Measurements from ENCODE around the gene GYPE.
"Not testable (repeated sequence)": the region's sequence is repeated elsewhere in the genome, so short reads cannot be mapped to it uniquely, and the experiment has no call there.

GYPE gene

DNA sequence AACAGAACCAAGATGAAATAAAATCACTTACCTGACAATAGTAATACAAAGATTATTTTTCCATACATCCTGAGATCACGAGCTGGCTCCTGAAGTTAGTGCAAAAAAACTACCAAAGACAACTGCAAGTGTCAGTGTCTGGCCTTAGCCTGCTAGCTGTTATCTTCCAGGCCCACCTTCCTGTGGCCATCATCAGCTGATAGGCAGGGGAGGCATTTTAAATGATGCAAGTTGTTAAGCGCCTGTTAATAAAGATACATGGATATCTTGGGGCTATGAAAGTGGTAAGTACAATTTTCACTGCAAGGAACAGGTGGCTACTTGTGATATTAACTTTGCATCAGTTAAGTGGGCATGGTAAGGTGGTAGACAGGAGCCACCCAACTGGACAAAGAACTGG, at the start of gene GYPE:
GYPE (minus strand) TSS at position 120 of the 400 bp plus-strand sequence; CDS start at position 68, 52 bp downstream.
- FAIRE-seq; DNase-seq (ENCODE audit: insufficient read length, low spot score): not testable (repeated sequence)

DNA sequence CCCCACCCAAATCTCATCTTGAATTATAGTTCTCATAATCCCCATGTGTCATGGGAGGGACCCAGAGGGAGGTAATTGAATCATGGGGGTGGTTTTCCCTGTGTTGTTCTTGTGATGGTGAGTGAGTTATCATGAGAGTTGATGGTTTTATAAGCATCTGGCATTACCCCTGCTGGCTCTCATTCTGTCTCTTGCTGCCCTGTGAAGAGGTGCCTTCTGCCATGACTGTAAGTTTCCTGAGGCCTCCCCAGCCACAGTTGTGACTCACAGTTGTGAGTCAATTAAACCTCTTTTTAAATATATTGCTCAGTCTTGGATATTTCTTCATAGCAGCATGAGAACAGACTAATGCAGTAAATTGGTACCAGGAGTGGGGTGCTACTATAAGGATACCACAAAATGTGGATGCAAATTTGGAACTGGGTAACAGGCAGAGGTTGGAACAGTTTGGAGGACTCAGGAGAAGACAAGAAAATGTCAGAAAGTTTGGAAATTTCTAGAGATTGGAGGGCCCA, 46.2 kb upstream of the GYPE start:
- FAIRE-seq; DNase-seq (ENCODE audit: insufficient read length, low spot score): not testable (repeated sequence)

DNA sequence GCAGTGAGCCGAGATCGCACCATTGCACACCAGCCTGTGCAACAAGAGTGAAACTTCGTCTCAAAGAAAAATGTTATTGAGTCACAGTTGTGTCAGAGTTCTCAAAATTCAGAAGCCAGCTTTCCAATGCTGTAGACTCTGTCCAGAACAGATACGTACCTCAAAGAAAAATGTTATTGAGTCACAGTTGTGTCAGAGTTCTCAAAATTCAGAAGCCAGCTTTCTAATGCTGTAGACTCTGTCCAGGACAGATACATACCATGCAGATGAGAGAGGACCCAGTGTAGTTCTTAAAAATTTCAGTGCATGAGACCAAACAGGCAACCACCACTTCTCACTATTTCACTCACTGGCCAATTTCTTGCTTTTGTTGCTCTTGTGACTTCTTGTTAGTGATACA, 45.6 kb upstream of the GYPE start:
- FAIRE-seq; DNase-seq (ENCODE audit: insufficient read length, low spot score): not testable (repeated sequence)

DNA sequence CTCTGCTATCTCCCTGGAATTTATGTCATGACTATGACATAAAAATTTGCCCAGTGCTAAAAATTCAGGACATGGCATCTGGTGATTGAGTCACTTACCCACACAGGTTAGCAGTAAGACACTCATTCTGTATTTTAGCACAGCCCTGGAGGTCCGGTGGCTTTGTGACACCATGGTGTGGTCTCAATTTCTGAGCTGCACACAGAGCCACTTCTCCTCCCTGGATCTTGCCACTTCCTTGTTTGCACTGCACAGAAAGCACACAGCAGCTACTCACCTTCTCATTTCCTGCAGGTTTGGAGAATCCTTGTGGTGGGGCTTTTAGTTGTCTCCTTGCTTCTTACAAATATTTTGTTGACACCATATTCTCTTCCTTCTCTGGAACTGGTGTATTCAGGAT, 44.8 kb upstream of the GYPE start:
- DNase-seq (ENCODE audit: insufficient read length, low spot score); FAIRE-seq: not testable (repeated sequence)

DNA sequence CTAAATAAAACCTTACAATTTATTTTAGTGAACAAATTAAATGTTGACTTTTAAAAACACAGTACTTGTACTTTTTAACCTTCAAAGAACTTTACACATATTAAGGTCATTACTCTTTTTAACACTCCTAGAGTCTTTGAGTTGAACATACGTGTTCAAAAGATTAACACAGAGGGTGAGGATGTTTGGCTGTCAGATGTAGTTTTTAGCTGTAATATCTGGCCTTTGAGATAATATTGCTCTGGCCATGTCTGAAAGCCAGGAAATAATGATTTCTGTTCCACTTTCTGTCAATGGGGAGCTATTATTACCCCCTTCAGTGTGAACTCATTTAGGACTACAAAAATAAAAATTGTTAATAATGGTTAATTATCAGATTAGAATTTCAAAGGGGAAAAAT, 42.1 kb upstream of the GYPE start:
- DNase-seq (ENCODE audit: insufficient read length, low spot score); FAIRE-seq: not testable (repeated sequence)

DNA sequence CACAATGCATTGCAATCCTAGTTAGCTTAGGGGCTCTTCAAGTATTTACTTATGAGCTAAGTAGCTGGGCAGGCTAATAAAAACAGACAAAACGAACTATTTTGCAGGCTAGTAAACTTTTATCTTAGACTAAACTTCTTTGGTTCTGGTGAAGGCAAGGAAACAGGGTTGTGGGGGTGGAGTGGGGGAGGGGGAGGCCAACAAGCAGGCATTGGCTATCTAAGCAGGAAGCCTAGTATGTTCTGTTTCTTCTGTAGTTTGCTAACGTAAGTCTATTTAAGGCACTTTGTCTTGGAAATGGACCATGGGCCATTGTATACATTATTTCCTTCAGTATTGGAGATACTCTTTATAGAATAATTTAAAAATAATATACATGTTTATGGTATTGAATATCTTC, 35.3 kb upstream of the GYPE start:
- not testable (repeated sequence) for FAIRE-seq; DNase-seq (ENCODE audit: insufficient read length, low spot score)

DNA sequence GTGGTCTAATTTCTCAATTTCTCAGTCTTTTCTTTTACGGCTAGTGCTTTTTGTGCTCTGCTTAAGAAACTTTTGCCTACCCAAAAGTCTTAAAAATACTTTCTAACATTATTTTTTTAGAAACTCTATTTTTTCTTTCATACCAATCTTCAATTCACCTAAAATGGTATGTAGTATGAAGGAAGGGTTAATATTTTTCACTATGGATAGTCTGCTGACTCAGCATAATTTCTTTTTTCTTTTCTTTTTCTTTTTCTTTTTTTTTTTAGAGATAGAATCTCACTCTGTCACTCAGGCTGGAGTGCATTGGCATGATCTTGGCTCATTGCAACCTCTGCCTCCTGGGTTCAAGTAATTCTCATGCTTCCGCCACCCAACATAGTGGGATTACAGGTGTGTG, 34.2 kb upstream of the GYPE start:
- no peak for FAIRE-seq
- DNase-seq (ENCODE audit: insufficient read length, low spot score) = no peak
- TF ChIP-seq, protein P1, sequence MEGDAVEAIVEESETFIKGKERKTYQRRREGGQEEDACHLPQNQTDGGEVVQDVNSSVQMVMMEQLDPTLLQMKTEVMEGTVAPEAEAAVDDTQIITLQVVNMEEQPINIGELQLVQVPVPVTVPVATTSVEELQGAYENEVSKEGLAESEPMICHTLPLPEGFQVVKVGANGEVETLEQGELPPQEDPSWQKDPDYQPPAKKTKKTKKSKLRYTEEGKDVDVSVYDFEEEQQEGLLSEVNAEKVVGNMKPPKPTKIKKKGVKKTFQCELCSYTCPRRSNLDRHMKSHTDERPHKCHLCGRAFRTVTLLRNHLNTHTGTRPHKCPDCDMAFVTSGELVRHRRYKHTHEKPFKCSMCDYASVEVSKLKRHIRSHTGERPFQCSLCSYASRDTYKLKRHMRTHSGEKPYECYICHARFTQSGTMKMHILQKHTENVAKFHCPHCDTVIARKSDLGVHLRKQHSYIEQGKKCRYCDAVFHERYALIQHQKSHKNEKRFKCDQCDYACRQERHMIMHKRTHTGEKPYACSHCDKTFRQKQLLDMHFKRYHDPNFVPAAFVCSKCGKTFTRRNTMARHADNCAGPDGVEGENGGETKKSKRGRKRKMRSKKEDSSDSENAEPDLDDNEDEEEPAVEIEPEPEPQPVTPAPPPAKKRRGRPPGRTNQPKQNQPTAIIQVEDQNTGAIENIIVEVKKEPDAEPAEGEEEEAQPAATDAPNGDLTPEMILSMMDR (IDR thresholded peaks at IDR 0.05; ENCODE audit: insufficient read depth, missing control alignments) = no peak

DNA sequence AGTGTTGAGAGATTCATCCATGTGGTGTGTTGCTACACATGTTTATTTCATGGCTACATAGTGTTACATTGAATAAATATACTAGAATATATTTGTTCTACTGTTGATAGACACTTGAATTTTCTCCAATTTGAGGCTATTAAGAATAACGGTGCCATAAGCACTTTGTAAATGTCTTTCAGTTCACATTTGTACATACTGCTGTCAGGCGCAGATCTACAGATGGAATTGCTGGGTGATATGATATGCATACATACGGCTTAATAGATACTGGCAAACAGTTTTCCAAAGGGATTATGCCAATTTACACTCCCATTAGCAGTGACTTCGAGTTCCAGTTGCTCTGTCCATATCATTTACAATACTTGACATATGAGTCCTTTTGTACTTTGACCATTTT, 33.5 kb upstream of the GYPE start:
- FAIRE-seq = not testable (repeated sequence)

DNA sequence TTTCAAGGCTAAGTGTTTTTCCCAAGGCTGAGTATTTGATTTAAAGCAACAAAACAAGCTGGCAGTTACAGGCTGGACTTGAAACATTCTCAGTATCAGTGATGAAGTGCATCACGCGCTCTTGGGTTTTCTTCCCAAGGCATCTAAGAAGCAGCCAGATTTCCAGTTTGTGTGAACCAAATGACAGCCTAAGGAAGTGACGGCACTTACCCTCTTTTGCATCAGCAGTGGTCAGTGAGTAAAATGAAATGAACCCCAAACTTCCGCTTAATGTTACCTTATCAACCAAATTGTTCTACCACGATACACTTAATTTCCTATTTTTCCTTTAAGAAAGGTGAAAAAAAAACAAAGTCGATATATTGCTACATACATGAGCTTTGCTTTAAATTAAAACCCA, 15.8 kb upstream of the GYPE start:
- DNase-seq (ENCODE audit: insufficient read length, low spot score) (no peak), FAIRE-seq (no peak)
- TF ChIP-seq, protein P1 (IDR thresholded peaks at IDR 0.05; ENCODE audit: insufficient read depth, missing control alignments) = no peak

More for the DNA sequence above, 33.5 kb upstream of the GYPE start:
- DNase-seq (ENCODE audit: insufficient read length, low spot score) = not testable (repeated sequence)

DNA sequence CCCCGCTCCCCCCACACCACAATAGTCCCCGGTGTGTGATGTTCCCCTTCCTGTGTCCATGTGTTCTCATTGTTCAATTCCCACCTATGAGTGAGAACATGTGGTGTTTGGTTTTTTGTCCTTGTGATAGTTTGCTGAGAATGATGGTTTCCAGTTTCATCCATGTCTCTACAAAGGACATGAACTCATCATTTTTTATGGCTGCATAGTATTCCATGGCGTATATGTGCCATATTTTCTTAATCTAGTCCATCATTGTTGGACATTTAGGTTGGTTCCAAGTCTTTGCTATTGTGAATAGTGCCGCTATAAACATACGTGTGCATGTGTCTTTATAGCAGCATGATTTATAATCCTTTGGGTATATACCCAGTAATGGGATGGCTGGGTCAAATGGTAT, 11.1 kb upstream of the GYPE start:
- not testable (repeated sequence) for FAIRE-seq; DNase-seq (ENCODE audit: insufficient read length, low spot score)

DNA sequence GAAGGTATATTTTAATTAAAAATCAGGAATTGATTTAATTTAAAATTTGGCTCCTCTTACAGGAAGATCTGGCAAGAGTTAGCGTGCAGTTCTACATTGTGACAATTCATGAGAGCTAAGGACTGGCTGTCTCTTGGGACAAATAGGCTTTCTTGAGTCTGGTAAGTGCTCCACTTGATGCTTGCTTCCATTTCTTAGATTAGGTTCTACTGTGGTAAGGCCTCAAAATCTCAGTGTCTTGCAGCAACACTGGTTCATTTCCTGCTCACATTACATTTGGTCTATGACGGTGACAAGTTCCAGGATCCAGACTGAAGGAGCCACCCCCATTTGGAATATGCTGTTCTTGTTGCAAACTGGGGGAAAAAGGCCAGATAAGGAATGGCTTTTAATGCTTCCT, 7.1 kb upstream of the GYPE start:
- FAIRE-seq; DNase-seq (ENCODE audit: insufficient read length, low spot score): not testable (repeated sequence)

DNA sequence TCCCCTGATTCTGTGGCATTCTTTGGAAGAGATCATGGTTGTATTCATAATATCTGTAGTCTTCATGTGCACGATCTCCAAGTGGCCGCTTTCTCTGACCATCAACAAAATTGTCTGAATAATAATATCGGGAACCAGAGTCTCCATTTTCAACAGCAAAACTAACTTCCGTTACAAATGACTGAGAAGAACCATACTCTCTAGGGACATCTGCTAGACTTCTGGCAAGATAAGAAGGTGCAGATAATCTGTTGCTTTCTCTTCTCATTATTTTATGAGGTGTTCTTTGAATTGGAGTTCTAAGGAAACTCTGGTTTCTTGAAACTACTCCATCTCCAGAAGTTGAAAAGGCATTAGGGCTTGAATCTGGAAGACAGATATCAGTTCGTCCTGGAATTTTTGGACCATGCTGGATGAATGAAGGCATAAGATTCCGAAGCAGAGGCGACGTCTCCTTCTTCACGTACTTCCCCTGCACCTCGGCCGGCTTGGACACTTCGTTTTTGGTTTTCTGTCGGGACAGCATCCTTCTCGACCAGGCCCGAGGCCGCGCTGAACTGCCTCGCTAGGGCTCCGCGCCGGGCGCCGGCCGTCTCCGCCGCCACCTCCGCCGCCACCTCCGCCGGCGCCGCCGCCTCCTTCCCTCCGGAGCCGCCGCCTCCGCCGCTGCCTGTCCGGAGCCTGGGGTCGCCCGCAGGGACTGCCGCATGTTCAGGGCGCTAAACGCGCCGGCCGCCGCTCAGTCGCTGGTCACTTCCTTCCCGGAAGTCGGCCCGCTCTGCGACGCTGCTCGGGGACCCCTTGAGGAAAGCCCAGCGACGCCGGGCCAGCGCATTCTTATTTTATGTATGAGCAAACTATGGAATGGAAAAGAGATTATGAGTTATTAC, 6.4 kb upstream of the GYPE start:
- not testable (repeated sequence) for DNase-seq (ENCODE audit: insufficient read length, low spot score); FAIRE-seq

DNA sequence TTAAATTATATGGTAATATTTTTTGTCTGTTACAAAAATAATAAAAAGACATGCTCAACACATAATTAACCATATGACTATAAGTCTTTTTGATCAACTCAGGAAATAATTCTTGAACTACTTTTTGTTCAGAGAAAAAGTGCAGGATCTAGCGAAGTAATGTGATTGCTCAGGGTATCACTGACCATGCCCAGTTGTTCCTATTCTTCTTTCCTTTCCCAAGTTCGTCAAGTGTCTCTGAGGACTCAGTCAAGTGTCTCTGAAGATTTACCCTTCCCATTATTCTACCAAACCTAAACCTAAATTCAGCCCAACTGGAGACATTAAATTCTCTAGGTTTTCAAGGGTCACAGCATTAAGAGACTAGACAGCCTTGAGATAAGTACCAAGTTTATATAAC, 5.5 kb upstream of the GYPE start:
- FAIRE-seq; DNase-seq (ENCODE audit: insufficient read length, low spot score): not testable (repeated sequence)

Data from D721Med (cell line).